ENCODE data around the gene CHGA. TPM values are rescaled to one million over a fixed set of nuclear protein-coding genes. Genes with fewer than 3 reads are reported as not detected.

CHGA gene
- total RNA-seq, 1 experiment from 2014 or later: 8.5 TPM

GRCh38 chr14:92943855-92944570 lies 21.1 kb downstream of the CHGA start (continued):
- TF ChIP-seq OVOL2 (CRISPR knock-in tag; IDR thresholded peaks at IDR 0.05; ENCODE audit: borderline replicate concordance): no peak
- no peak for TF ChIP-seq ATF2 (CRISPR knock-in tag; IDR thresholded peaks at IDR 0.05; ENCODE audit: borderline replicate concordance, low read depth)
- no peak for TF ChIP-seq SMAD3 (CRISPR knock-in tag; IDR thresholded peaks at IDR 0.05; ENCODE audit: borderline replicate concordance)
- TF ChIP-seq JUN (CRISPR knock-in tag; IDR thresholded peaks at IDR 0.05): no peak
- no peak for TF ChIP-seq ZNF532 (CRISPR knock-in tag; IDR thresholded peaks at IDR 0.05; ENCODE audit: borderline replicate concordance)
- no peak for TF ChIP-seq ELF4 (CRISPR knock-in tag; IDR thresholded peaks at IDR 0.05; ENCODE audit: low read depth)
- TF ChIP-seq MAX (CRISPR knock-in tag; IDR thresholded peaks at IDR 0.05): no peak
- no peak for TF ChIP-seq ATF6 (CRISPR knock-in tag; IDR thresholded peaks at IDR 0.05)
- TF ChIP-seq MLX (CRISPR knock-in tag; IDR thresholded peaks at IDR 0.05): no peak
- TF ChIP-seq ZSCAN18 (CRISPR knock-in tag; IDR thresholded peaks at IDR 0.05): no peak

GRCh38 chr14:92944976-92945375 lies 22.0 kb downstream of the CHGA start:
- DNase-seq (ENCODE audit: low spot score) (no peak), ATAC-seq (no peak)
- ChIA-PET POLR2A (no interaction called here), CTCF (no interaction called here)
- H3K27ac Mint-ChIP-seq: no peak overlapping the region
- no peaks in the 10 kb centered on the region for H3K27me3 Mint-ChIP-seq (ENCODE audit: low read depth)
- H3K36me3 Mint-ChIP-seq: peaks cover 15% of the 10 kb centered on the region; the same call in 1 of the 2 replicates
- no peaks in the 10 kb centered on the region for H3K4me1 Mint-ChIP-seq
- TF ChIP-seq CDX4 (CRISPR knock-in tag; IDR thresholded peaks at IDR 0.05; ENCODE audit: borderline replicate concordance): no peak
- TF ChIP-seq TCF7 (CRISPR knock-in tag; IDR thresholded peaks at IDR 0.05; ENCODE audit: low read depth): no peak
- no peak for TF ChIP-seq PREB (CRISPR knock-in tag; IDR thresholded peaks at IDR 0.05; ENCODE audit: borderline replicate concordance)
- TF ChIP-seq GABPB1 (CRISPR knock-in tag; IDR thresholded peaks at IDR 0.05): no peak
- no peak for TF ChIP-seq KAT7 (CRISPR knock-in tag; IDR thresholded peaks at IDR 0.05; ENCODE audit: borderline replicate concordance)
- TF ChIP-seq ZSCAN18 (CRISPR knock-in tag; IDR thresholded peaks at IDR 0.05): no peak
- H3K4me3 Mint-ChIP-seq: no peak overlapping the region
- H3K9me3 Mint-ChIP-seq: no peaks in the 10 kb centered on the region
